GM23338 (cell line): ENCODE results near the gene NKX2-2. TPM values are rescaled to one million over a fixed set of nuclear protein-coding genes. Genes with fewer than 3 reads are reported as not detected.

Experiments used
- ATAC-seq: fragments of 200-7000 bp; cut with Tn5 transposase; 3 replicates; pipeline ENCODE4 v1.9.1; 2020
- DNase-seq: peaks from one replicate; pipeline ENCODE4 v3.0.0-alpha.2; 2015; ENCODE audit warnings: low spot score
- H2AFZ ChIP-seq: fragments of 200-600 bp; sonication (generic); 2 replicates; pipeline ENCODE4 v1.8.0; 2016; ENCODE audit warnings: antibody characterized with exemption, mild to moderate bottlenecking, moderate library complexity
- H3F3A ChIP-seq: fragments of 200-600 bp; sonication (generic); replicated peaks from 2 replicates; pipeline ENCODE4 v1.8.0; 2017; ENCODE audit warnings: antibody characterized with exemption, mixed run types, low read depth
- H3K27ac ChIP-seq: fragments of 200-600 bp; sonication (generic); 2 replicates; pipeline ENCODE4 v1.6.1; 2016; ENCODE audit warnings: low read depth
- H3K27me3 ChIP-seq: fragments of 200-600 bp; sonication (generic); 2 replicates; pipeline ENCODE4 v1.8.0; 2016; ENCODE audit warnings: mild to moderate bottlenecking, mixed run types, moderate library complexity; ENCODE audit not compliant: insufficient read depth
- H3K36me3 ChIP-seq: fragments of 200-600 bp; sonication (generic); 2 replicates; pipeline ENCODE4 v1.8.0; 2016; ENCODE audit warnings: mild to moderate bottlenecking; ENCODE audit not compliant: insufficient read depth
- H3K4me1 ChIP-seq: fragments of 200-600 bp; sonication (generic); 2 replicates; pipeline ENCODE4 v1.8.0; 2016; ENCODE audit warnings: mild to moderate bottlenecking, moderate library complexity; ENCODE audit not compliant: insufficient read depth
- H3K4me2 ChIP-seq: fragments of 200-600 bp; sonication (generic); 2 replicates; pipeline ENCODE4 v1.7.1; 2017; ENCODE audit warnings: mixed run types
- H3K4me3 ChIP-seq: fragments of 200-600 bp; sonication (generic); 2 replicates; pipeline ENCODE4 v1.6.1; 2016; ENCODE audit warnings: mixed run types
- H3K79me2 ChIP-seq: fragments of 200-600 bp; sonication (generic); replicated peaks from 2 replicates; pipeline ENCODE4 v1.8.0; 2017; ENCODE audit warnings: mild to moderate bottlenecking; ENCODE audit not compliant: insufficient read depth
- H3K9me2 ChIP-seq: fragments of 200-600 bp; sonication (generic); 2 replicates; pipeline ENCODE4 v1.8.0; 2017; ENCODE audit not compliant: insufficient read depth
- H4K20me1 ChIP-seq: fragments of 200-600 bp; sonication (generic); replicated peaks from 2 replicates; pipeline ENCODE4 v1.8.0; 2017; ENCODE audit warnings: mild to moderate bottlenecking; ENCODE audit not compliant: insufficient read depth
- H3K27ac Mint-ChIP-seq: 2 replicates; pipeline ENCODE4 v1.8.0; 2020; ENCODE audit warnings: inconsistent platforms, mild to moderate bottlenecking, moderate library complexity, mixed read lengths
- H3K27me3 Mint-ChIP-seq: 3 replicates; pipeline ENCODE4 v1.8.0; 2022; ENCODE audit warnings: low read depth, mild to moderate bottlenecking, moderate library complexity, mixed read lengths, inconsistent platforms; ENCODE audit not compliant: insufficient read depth, poor library complexity
- H3K36me3 Mint-ChIP-seq: 3 replicates; pipeline ENCODE4 v1.8.0; 2021; ENCODE audit warnings: low read depth, mild to moderate bottlenecking, inconsistent platforms, moderate library complexity, mixed read lengths
- H3K4me1 Mint-ChIP-seq: 3 replicates; pipeline ENCODE4 v1.8.0; 2020; ENCODE audit warnings: mild to moderate bottlenecking, inconsistent platforms, mixed read lengths
- H3K4me3 Mint-ChIP-seq: 3 replicates; pipeline ENCODE4 v1.8.0; 2021; ENCODE audit warnings: moderate library complexity, mild to moderate bottlenecking, inconsistent platforms, mixed read lengths
- H3K9me3 Mint-ChIP-seq: 3 replicates; pipeline ENCODE4 v1.8.0; 2020; ENCODE audit warnings: moderate library complexity, mild to moderate bottlenecking, inconsistent platforms, mixed read lengths
- EZH2 ChIP-seq: fragments of 200-600 bp; sonication (generic); IDR thresholded peaks from one replicate; pipeline ENCODE4 v1.8.0; 2017; ENCODE audit warnings: antibody characterized with exemption, mild to moderate bottlenecking, low read depth; ENCODE audit not compliant: unreplicated experiment
- EZH2phosphoT487 ChIP-seq: fragments of 200-600 bp; sonication (generic); IDR thresholded peaks from one replicate; pipeline ENCODE4 v1.8.1; 2018; ENCODE audit warnings: antibody characterized with exemption; ENCODE audit not compliant: unreplicated experiment
- JUNB ChIP-seq: IDR thresholded peaks from one replicate; pipeline ENCODE4 v1.6.1; 2016; ENCODE audit warnings: antibody characterized with exemption; ENCODE audit not compliant: unreplicated experiment
- NANOG ChIP-seq: IDR thresholded peaks from 2 replicates; pipeline ENCODE4 v1.6.1; 2016; ENCODE audit warnings: antibody characterized with exemption, borderline replicate concordance
- POLR2AphosphoS5 ChIP-seq: IDR thresholded peaks from 2 replicates; pipeline ENCODE4 v1.6.1; 2016; ENCODE audit warnings: antibody characterized with exemption, low read depth
- STAT1 ChIP-seq: IDR thresholded peaks from one replicate; pipeline ENCODE4 v1.6.1; 2016; ENCODE audit warnings: antibody characterized with exemption; ENCODE audit not compliant: unreplicated experiment
- ZNF114 ChIP-seq: fragments of 250-450 bp; sonication (Bioruptor Pico); IDR thresholded peaks from 2 replicates; pipeline ENCODE4 v1.5.0; 2020; ENCODE audit warnings: mild to moderate bottlenecking, moderate library complexity
- ZNF331 ChIP-seq: fragments of 250-450 bp; sonication (Bioruptor Pico); IDR thresholded peaks from 2 replicates; pipeline ENCODE4 v1.5.0; 2020; ENCODE audit warnings: low read depth, mild to moderate bottlenecking, moderate library complexity
- polyA plus RNA-seq: library from polyadenylated mRNA; unstranded; fragments of >200 nt; fragmentation: Nextera tagmentation; extraction: Ambion mirVana; gene quantifications from 2 replicates; pipeline ENCODE4 v1.2.1, GENCODE V29; 2016
- total RNA-seq: library from RNA; depleted of rRNA; stranded (reverse); fragments of >200 nt; shearing (Covaris generic); gene quantifications from 2 replicates; pipeline ENCODE4 v1.2.3, GENCODE V29; 2014
- TF ChIP-seq, protein P1 (sequence below), 2 experiments: fragments of 200-600 bp in 1 of 2; sonication (generic) in 1 of 2; conservative IDR thresholded peaks; 2 replicates each; pipeline versions ENCODE4 v1.5.1 to v1.6.1; 2016 to 2017; ENCODE audit warnings: antibody characterized with exemption in 2 of 2, low read depth in 2 of 2, mild to moderate bottlenecking in 2 of 2, moderate library complexity in 1 of 2
- TF ChIP-seq, protein P2 (sequence below): IDR thresholded peaks from one replicate; pipeline ENCODE4 v1.6.1; 2018; ENCODE audit warnings: antibody characterized with exemption; ENCODE audit not compliant: unreplicated experiment

Gene NKX2-2
- total and polyA plus RNA-seq, 2 experiments from 2014 or later: not detected

DNA sequence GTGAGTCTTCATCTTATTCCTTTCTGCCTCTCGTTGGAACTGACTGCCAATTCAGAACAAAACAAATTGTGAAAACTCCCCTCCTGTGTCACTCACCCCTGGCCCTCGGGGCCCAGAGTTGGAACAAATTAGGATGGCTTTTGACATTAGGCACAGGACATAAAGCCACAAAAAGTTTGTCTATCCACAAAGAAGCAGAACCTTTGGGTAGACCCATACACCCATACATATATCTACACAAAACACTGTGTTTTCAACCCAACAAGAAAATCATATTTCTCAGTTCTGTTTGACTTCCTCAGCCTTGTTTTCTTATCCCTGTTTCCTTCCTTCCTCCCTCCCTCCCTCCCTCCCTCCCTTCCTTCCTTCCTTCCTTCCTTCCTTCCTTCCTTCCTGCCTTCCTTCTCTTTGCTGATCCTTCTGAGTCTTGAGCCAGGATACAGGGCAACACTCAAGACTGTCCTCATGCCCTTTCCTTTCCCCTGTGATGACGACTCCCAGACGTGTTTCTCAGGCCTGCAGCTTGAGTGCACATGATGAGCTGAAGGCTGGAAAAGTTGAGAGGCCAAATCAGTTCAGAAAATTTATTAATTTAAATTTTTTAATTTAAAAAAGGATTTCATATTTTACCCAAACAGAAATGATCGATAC lies 41.7 kb upstream of the NKX2-2 start:
- H3K9me2 ChIP-seq: no peaks in the 10 kb centered on the region; the same call in 1 of the 2 replicates

DNA sequence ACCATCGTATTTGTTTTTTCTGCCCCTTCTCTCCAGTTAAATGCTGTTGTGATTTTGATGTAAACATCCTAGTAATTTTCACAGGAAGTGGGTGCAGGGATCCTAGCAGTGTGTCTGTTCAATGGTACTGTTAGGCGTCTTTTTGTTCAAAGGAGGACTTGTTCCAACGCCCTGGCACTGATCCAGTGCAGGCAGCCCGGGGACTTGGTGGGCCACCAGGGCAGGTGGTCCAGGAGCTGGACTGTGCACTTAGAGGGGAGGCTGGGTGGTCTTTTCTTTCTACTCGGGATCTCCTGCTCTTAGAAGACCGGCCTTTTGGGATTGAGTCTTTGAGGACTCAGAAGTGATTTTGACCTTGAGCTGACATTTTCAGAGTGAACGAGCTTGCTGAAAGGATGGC lies 41.1 kb upstream of the NKX2-2 start:
- peaks cover 17% of the 10 kb centered on the region for H3K4me1 ChIP-seq
- H3K36me3 Mint-ChIP-seq: no peaks in the 10 kb centered on the region
- H3K27me3 ChIP-seq: no peaks in the 10 kb centered on the region
- H3K27me3 Mint-ChIP-seq: no peaks in the 10 kb centered on the region
- TF ChIP-seq STAT1: no peak
- H2AFZ ChIP-seq: peak overlapping the region; percentile 41
- ATAC-seq (no peak), DNase-seq (no peak)
- H3K27ac ChIP-seq: no peak overlapping the region
- H3K4me3 ChIP-seq: no peak overlapping the region
- H3K9me2 ChIP-seq: no peaks in the 10 kb centered on the region; the same call in 1 of the 2 replicates
- no peaks in the 10 kb centered on the region for H3F3A ChIP-seq
- no peaks in the 10 kb centered on the region; the same call in 2 of the 3 replicates for H3K9me3 Mint-ChIP-seq
- no peaks in the 10 kb centered on the region for H3K36me3 ChIP-seq
- H3K4me1 Mint-ChIP-seq: peaks cover 13% of the 10 kb centered on the region
- H4K20me1 ChIP-seq: no peaks in the 10 kb centered on the region
- no peak overlapping the region for H3K27ac Mint-ChIP-seq
- no peaks in the 10 kb centered on the region for H3K79me2 ChIP-seq
- H3K4me3 Mint-ChIP-seq: no peak overlapping the region
- H3K4me2 ChIP-seq: peak overlapping the region; percentile 41

More for the DNA sequence above, 41.7 kb upstream of the NKX2-2 start:
- Mint-ChIP-seq H3K4me1 (peaks cover 13% of the 10 kb centered on the region), H3K27me3 (no peaks in the 10 kb centered on the region), H3K9me3 (no peaks in the 10 kb centered on the region; the same call in 2 of the 3 replicates), H3K4me3 (no peak overlapping the region), H3K36me3 (no peaks in the 10 kb centered on the region), H3K27ac (no peak overlapping the region)
- no peaks in the 10 kb centered on the region for H3K27me3 ChIP-seq
- no peak overlapping the region for H3K27ac ChIP-seq
- DNase-seq: no peak
- H3F3A ChIP-seq: no peaks in the 10 kb centered on the region
- no peak for ATAC-seq
- no peak overlapping the region for H3K4me3 ChIP-seq
- peak overlapping the region; percentile 41 for H2AFZ ChIP-seq
- no peaks in the 10 kb centered on the region for H3K36me3 ChIP-seq
- H3K4me1 ChIP-seq: peaks cover 17% of the 10 kb centered on the region
- H3K4me2 ChIP-seq: no peak overlapping the region
- TF ChIP-seq, protein P1, sequence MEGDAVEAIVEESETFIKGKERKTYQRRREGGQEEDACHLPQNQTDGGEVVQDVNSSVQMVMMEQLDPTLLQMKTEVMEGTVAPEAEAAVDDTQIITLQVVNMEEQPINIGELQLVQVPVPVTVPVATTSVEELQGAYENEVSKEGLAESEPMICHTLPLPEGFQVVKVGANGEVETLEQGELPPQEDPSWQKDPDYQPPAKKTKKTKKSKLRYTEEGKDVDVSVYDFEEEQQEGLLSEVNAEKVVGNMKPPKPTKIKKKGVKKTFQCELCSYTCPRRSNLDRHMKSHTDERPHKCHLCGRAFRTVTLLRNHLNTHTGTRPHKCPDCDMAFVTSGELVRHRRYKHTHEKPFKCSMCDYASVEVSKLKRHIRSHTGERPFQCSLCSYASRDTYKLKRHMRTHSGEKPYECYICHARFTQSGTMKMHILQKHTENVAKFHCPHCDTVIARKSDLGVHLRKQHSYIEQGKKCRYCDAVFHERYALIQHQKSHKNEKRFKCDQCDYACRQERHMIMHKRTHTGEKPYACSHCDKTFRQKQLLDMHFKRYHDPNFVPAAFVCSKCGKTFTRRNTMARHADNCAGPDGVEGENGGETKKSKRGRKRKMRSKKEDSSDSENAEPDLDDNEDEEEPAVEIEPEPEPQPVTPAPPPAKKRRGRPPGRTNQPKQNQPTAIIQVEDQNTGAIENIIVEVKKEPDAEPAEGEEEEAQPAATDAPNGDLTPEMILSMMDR (conservative IDR thresholded peaks at IDR 0.05; ENCODE audit: low read depth in 2 of 2): no peak
- no peaks in the 10 kb centered on the region for H4K20me1 ChIP-seq
- H3K79me2 ChIP-seq: no peaks in the 10 kb centered on the region

DNA sequence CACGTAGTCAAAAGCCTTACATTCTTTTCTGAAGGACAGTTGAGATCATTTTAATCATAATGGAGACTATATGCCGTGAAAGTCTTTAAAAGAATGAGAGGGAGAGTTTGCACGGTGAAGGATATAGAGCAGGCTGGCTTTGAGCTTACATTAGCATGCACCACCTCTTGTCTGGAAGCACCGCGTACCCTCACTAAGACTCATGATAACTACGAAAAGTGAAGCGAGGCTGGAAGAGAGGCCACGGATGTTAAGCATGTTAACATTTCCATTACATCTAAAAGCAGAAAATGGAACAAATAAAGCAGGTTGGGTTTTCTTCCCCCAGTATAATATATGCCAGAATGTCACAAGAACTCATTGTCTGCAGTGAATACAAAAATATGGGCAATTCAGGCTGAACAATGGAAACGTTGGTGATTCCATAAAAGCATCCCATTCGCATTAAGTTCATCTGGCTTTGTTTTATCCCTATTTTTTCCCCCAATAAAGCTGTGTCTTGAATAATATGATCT lies 40.6 kb upstream of the NKX2-2 start:
- DNase-seq: no peak
- Histone ChIP-seq H3K4me1 (peaks cover 17% of the 10 kb centered on the region), H3K27me3 (no peaks in the 10 kb centered on the region), H3K36me3 (no peaks in the 10 kb centered on the region), H3K9me2 (no peaks in the 10 kb centered on the region; the same call in 1 of the 2 replicates), H2AFZ (peak overlapping the region; percentile 67; the same call in 1 of the 2 replicates), H3K4me3 (no peak overlapping the region), H3K4me2 (peak overlapping the region; percentile 41), H3K27ac (no peak overlapping the region), H4K20me1 (no peaks in the 10 kb centered on the region), H3F3A (no peaks in the 10 kb centered on the region), H3K79me2 (no peaks in the 10 kb centered on the region)
- no peaks in the 10 kb centered on the region for H3K27me3 Mint-ChIP-seq
- H3K4me3 Mint-ChIP-seq: no peak overlapping the region
- no peaks in the 10 kb centered on the region; the same call in 2 of the 3 replicates for H3K9me3 Mint-ChIP-seq
- H3K4me1 Mint-ChIP-seq: peaks cover 13% of the 10 kb centered on the region
- no peak overlapping the region for H3K27ac Mint-ChIP-seq
- ATAC-seq: no peak
- H3K36me3 Mint-ChIP-seq: no peaks in the 10 kb centered on the region
- TF ChIP-seq, protein P1 (conservative IDR thresholded peaks at IDR 0.05; ENCODE audit: low read depth in 2 of 2): no peak
- no peak for TF ChIP-seq JUNB
- no peak for TF ChIP-seq ZNF114 (CRISPR knock-in tag)
- no peak for TF ChIP-seq ZNF331 (CRISPR knock-in tag)
- TF ChIP-seq, protein P2, sequence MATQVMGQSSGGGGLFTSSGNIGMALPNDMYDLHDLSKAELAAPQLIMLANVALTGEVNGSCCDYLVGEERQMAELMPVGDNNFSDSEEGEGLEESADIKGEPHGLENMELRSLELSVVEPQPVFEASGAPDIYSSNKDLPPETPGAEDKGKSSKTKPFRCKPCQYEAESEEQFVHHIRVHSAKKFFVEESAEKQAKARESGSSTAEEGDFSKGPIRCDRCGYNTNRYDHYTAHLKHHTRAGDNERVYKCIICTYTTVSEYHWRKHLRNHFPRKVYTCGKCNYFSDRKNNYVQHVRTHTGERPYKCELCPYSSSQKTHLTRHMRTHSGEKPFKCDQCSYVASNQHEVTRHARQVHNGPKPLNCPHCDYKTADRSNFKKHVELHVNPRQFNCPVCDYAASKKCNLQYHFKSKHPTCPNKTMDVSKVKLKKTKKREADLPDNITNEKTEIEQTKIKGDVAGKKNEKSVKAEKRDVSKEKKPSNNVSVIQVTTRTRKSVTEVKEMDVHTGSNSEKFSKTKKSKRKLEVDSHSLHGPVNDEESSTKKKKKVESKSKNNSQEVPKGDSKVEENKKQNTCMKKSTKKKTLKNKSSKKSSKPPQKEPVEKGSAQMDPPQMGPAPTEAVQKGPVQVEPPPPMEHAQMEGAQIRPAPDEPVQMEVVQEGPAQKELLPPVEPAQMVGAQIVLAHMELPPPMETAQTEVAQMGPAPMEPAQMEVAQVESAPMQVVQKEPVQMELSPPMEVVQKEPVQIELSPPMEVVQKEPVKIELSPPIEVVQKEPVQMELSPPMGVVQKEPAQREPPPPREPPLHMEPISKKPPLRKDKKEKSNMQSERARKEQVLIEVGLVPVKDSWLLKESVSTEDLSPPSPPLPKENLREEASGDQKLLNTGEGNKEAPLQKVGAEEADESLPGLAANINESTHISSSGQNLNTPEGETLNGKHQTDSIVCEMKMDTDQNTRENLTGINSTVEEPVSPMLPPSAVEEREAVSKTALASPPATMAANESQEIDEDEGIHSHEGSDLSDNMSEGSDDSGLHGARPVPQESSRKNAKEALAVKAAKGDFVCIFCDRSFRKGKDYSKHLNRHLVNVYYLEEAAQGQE: no peak
- TF ChIP-seq EZH2: no peak
- TF ChIP-seq EZH2phosphoT487: no peak
- no peak for TF ChIP-seq NANOG
- TF ChIP-seq STAT1: no peak
- TF ChIP-seq POLR2AphosphoS5: no peak
